Mesothelial cell of epicardium (in vitro differentiated cells): ENCODE results near the gene EFNA3. TPM values are rescaled to one million over a fixed set of nuclear protein-coding genes. Genes with fewer than 3 reads are reported as not detected.

Source experiments
- DNase-seq, 2 experiments: peaks; one replicate each; pipeline ENCODE4 v3.0.0; 2021; ENCODE audit warnings: low spot score in 2 of 2; ENCODE audit not compliant: unreplicated experiment in 2 of 2
- H3K27ac Mint-ChIP-seq: 2 replicates; pipeline ENCODE4 v1.8.0; 2021; ENCODE audit warnings: mixed read lengths
- H3K27me3 Mint-ChIP-seq: 2 replicates; pipeline ENCODE4 v1.8.0; 2021; ENCODE audit warnings: low read depth, mixed read lengths
- H3K36me3 Mint-ChIP-seq: 2 replicates; pipeline ENCODE4 v1.8.0; 2021; ENCODE audit warnings: mixed read lengths
- H3K4me1 Mint-ChIP-seq: 2 replicates; pipeline ENCODE4 v1.8.0; 2021; ENCODE audit warnings: mixed read lengths
- H3K4me3 Mint-ChIP-seq: 2 replicates; pipeline ENCODE4 v1.8.0; 2021; ENCODE audit warnings: mild to moderate bottlenecking, moderate library complexity, mixed read lengths
- H3K9me3 Mint-ChIP-seq: 2 replicates; pipeline ENCODE4 v1.8.0; 2021; ENCODE audit warnings: mixed read lengths
- CTCF ChIP-seq: fragments of 200-600 bp; sonication (generic); IDR thresholded peaks from one replicate; pipeline ENCODE4 v1.5.0; 2021; ENCODE audit warnings: antibody characterized with exemption; ENCODE audit not compliant: unreplicated experiment
- total RNA-seq: library from RNA; stranded (reverse); gene quantifications from 3 replicates; pipeline ENCODE4 v1.2.1, GENCODE V29; 2021

EFNA3 gene
- total RNA-seq, 1 donor from 2014 or later = 14.6 TPM

- H3K36me3 Mint-ChIP-seq = peaks cover 18% of the 10 kb centered on the region
- H3K27ac Mint-ChIP-seq = peak overlapping the region; percentile 100
- peaks cover 23% of the 10 kb centered on the region for H3K27me3 Mint-ChIP-seq
- H3K9me3 Mint-ChIP-seq = no peaks in the 10 kb centered on the region
- H3K4me1 Mint-ChIP-seq = peaks cover 70% of the 10 kb centered on the region
- H3K4me3 Mint-ChIP-seq = peak overlapping the region; percentile 84
- DNase-seq = peak in 1 of 2 experiments; percentile 45
- TF ChIP-seq CTCF = no peak
Observed at GRCh38 chr1:155128755-155129473, 50.3 kb downstream of the EFNA3 start.

- Mint-ChIP-seq H3K36me3 (peaks cover 22% of the 10 kb centered on the region), H3K4me3 (peak overlapping the region; percentile 84), H3K9me3 (no peaks in the 10 kb centered on the region), H3K27me3 (peaks cover 11% of the 10 kb centered on the region), H3K4me1 (peaks cover 65% of the 10 kb centered on the region), H3K27ac (peak overlapping the region; percentile 100)
- no peak for TF ChIP-seq CTCF
- DNase-seq = no peak
Observed at GRCh38 chr1:155130272-155131006, 51.8 kb downstream of the EFNA3 start.

- H3K4me1 Mint-ChIP-seq = peaks cover 64% of the 10 kb centered on the region
- no peaks in the 10 kb centered on the region for H3K9me3 Mint-ChIP-seq
- peak overlapping the region; percentile 84 for H3K4me3 Mint-ChIP-seq
- H3K27me3 Mint-ChIP-seq = peaks cover 8% of the 10 kb centered on the region
- DNase-seq = no peak
- peaks cover 22% of the 10 kb centered on the region for H3K36me3 Mint-ChIP-seq
- TF ChIP-seq CTCF = no peak
- H3K27ac Mint-ChIP-seq = peak overlapping the region; percentile 100
Observed at GRCh38 chr1:155131285-155131684, 52.6 kb downstream of the EFNA3 start.

- Mint-ChIP-seq H3K4me3 (no peak overlapping the region), H3K9me3 (no peaks in the 10 kb centered on the region)
Observed at GRCh38 chr1:155131856-155132255, 53.2 kb downstream of the EFNA3 start.

GRCh38 chr1:155133799-155134281 lies 55.2 kb downstream of the EFNA3 start:
- H3K9me3 Mint-ChIP-seq = no peaks in the 10 kb centered on the region
- H3K4me1 Mint-ChIP-seq = peaks cover 61% of the 10 kb centered on the region
- DNase-seq = no peak
- no peak overlapping the region for H3K4me3 Mint-ChIP-seq
- H3K36me3 Mint-ChIP-seq = peaks cover 25% of the 10 kb centered on the region
- no peaks in the 10 kb centered on the region for H3K27me3 Mint-ChIP-seq
- no peak for TF ChIP-seq CTCF
- H3K27ac Mint-ChIP-seq = peak overlapping the region; percentile 99

More at GRCh38 chr1:155131856-155132255, 53.2 kb downstream of the EFNA3 start:
- no peak for DNase-seq
- peak overlapping the region; percentile 100 for H3K27ac Mint-ChIP-seq
- H3K36me3 Mint-ChIP-seq = peaks cover 22% of the 10 kb centered on the region
- H3K4me1 Mint-ChIP-seq = peaks cover 61% of the 10 kb centered on the region
- no peak for TF ChIP-seq CTCF
- H3K27me3 Mint-ChIP-seq = peaks cover 4% of the 10 kb centered on the region
